ENCODE data around the gene KCNK3.
A peak's percentile ranks its signal among the peaks of the same experiment; 100 is the strongest.

The KCNK3 gene

GRCh38 chr2:26685989-26686839, 6.3 kb upstream of the KCNK3 start:
- Mint-ChIP-seq H3K27ac (no peak overlapping the region), H3K4me1 (ENCODE audit: low read depth in 2 of 2) (no peaks in the 10 kb centered on the region), H3K4me3 (no peak overlapping the region), H3K27me3 (peaks cover 56 to 91% of the 10 kb centered on the region in 2 donors), H3K9me3 (no peaks in the 10 kb centered on the region), H3K36me3 (ENCODE audit: insufficient read depth) (no peaks in the 10 kb centered on the region)
- ATAC-seq (replicated peaks): no peak
- no peak for DNase-seq

GRCh38 chr2:26687328-26687727, 5.2 kb upstream of the KCNK3 start:
- Mint-ChIP-seq H3K4me3 (no peak overlapping the region), H3K27me3 (peaks cover 57 to 95% of the 10 kb centered on the region in 2 donors), H3K9me3 (no peaks in the 10 kb centered on the region), H3K36me3 (ENCODE audit: insufficient read depth) (no peaks in the 10 kb centered on the region), H3K27ac (no peak overlapping the region), H3K4me1 (ENCODE audit: low read depth in 2 of 2) (peaks cover 0 to 2% of the 10 kb centered on the region in 2 donors)
- DNase-seq (no peak), ATAC-seq (replicated peaks) (no peak)

GRCh38 chr2:26687801-26688200, 4.7 kb upstream of the KCNK3 start:
- no peak for ATAC-seq (replicated peaks)
- peaks cover 0 to 2% of the 10 kb centered on the region in 2 donors for H3K4me1 Mint-ChIP-seq (ENCODE audit: low read depth in 2 of 2)

GRCh38 chr2:26691161-26691560, 1.4 kb upstream of the KCNK3 start:
- no peak overlapping the region for H3K27ac Mint-ChIP-seq
- DNase-seq: no peak
- peaks cover 69 to 95% of the 10 kb centered on the region in 2 donors for H3K27me3 Mint-ChIP-seq
- no peak overlapping the region for H3K4me3 Mint-ChIP-seq
- peaks cover 0 to 2% of the 10 kb centered on the region in 2 donors for H3K4me1 Mint-ChIP-seq (ENCODE audit: low read depth in 2 of 2)
- H3K9me3 Mint-ChIP-seq: no peaks in the 10 kb centered on the region
- no peaks in the 10 kb centered on the region for H3K36me3 Mint-ChIP-seq (ENCODE audit: insufficient read depth)
- no peak for ATAC-seq (replicated peaks)

More at GRCh38 chr2:26687801-26688200, 4.7 kb upstream of the KCNK3 start:
- Mint-ChIP-seq H3K4me3 (no peak overlapping the region), H3K9me3 (no peaks in the 10 kb centered on the region), H3K36me3 (ENCODE audit: insufficient read depth) (no peaks in the 10 kb centered on the region), H3K27ac (no peak overlapping the region), H3K27me3 (peaks cover 54 to 94% of the 10 kb centered on the region in 2 donors)
- no peak for DNase-seq

- Mint-ChIP-seq H3K36me3 (ENCODE audit: insufficient read depth) (no peaks in the 10 kb centered on the region), H3K4me3 (peak overlapping the region in 1 of 2 donors; percentile 39), H3K9me3 (no peaks in the 10 kb centered on the region), H3K27me3 (peaks cover 69 to 95% of the 10 kb centered on the region in 2 donors), H3K4me1 (ENCODE audit: low read depth in 2 of 2) (peaks cover 0 to 2% of the 10 kb centered on the region in 2 donors), H3K27ac (no peak overlapping the region)
- DNase-seq: no peak
- ATAC-seq (replicated peaks): no peak
Observed at GRCh38 chr2:26691881-26692278, 642 bp upstream of the KCNK3 start.

- no peaks in the 10 kb centered on the region for H3K36me3 Mint-ChIP-seq (ENCODE audit: insufficient read depth)
- H3K27me3 Mint-ChIP-seq: peaks cover 70 to 95% of the 10 kb centered on the region in 2 donors
- no peak overlapping the region for H3K4me3 Mint-ChIP-seq
Observed at GRCh38 chr2:26692897-26693849, 651 bp downstream of the KCNK3 start.

GRCh38 chr2:26694001-26694400, 1.5 kb downstream of the KCNK3 start:
- Mint-ChIP-seq H3K9me3 (no peaks in the 10 kb centered on the region), H3K4me3 (no peak overlapping the region), H3K27me3 (peaks cover 74 to 95% of the 10 kb centered on the region in 2 donors), H3K27ac (no peak overlapping the region), H3K4me1 (ENCODE audit: low read depth in 2 of 2) (peaks cover 0 to 2% of the 10 kb centered on the region in 2 donors), H3K36me3 (ENCODE audit: insufficient read depth) (no peaks in the 10 kb centered on the region)
- DNase-seq (no peak), ATAC-seq (replicated peaks) (no peak)

More at GRCh38 chr2:26692897-26693849, 651 bp downstream of the KCNK3 start:
- DNase-seq (no peak), ATAC-seq (replicated peaks) (peak; percentile 29)
- H3K4me1 Mint-ChIP-seq (ENCODE audit: low read depth in 2 of 2): peaks cover 0 to 2% of the 10 kb centered on the region in 2 donors
- H3K27ac Mint-ChIP-seq: no peak overlapping the region
- no peaks in the 10 kb centered on the region for H3K9me3 Mint-ChIP-seq

- DNase-seq (no peak), ATAC-seq (replicated peaks) (no peak)
- no peak overlapping the region for H3K4me3 Mint-ChIP-seq
- H3K27ac Mint-ChIP-seq: no peak overlapping the region
- H3K36me3 Mint-ChIP-seq (ENCODE audit: insufficient read depth): no peaks in the 10 kb centered on the region
- no peaks in the 10 kb centered on the region for H3K9me3 Mint-ChIP-seq
- peaks cover 69 to 92% of the 10 kb centered on the region in 2 donors for H3K27me3 Mint-ChIP-seq
- peaks cover 0 to 2% of the 10 kb centered on the region in 2 donors for H3K4me1 Mint-ChIP-seq (ENCODE audit: low read depth in 2 of 2)
Observed at GRCh38 chr2:26696351-26696816, 3.9 kb downstream of the KCNK3 start.

- Mint-ChIP-seq H3K4me3 (no peak overlapping the region), H3K36me3 (ENCODE audit: insufficient read depth) (no peaks in the 10 kb centered on the region), H3K9me3 (no peaks in the 10 kb centered on the region), H3K4me1 (ENCODE audit: low read depth in 2 of 2) (no peaks in the 10 kb centered on the region), H3K27me3 (peaks cover 63 to 84% of the 10 kb centered on the region in 2 donors), H3K27ac (no peak overlapping the region)
- DNase-seq: no peak
- no peak for ATAC-seq (replicated peaks)
Observed at GRCh38 chr2:26697425-26697824, 4.9 kb downstream of the KCNK3 start.

GRCh38 chr2:26699295-26699694, 6.8 kb downstream of the KCNK3 start:
- H3K4me3 Mint-ChIP-seq: no peak overlapping the region
- no peaks in the 10 kb centered on the region for H3K36me3 Mint-ChIP-seq (ENCODE audit: insufficient read depth)
- peaks cover 54 to 82% of the 10 kb centered on the region in 2 donors for H3K27me3 Mint-ChIP-seq
- ATAC-seq (replicated peaks) (no peak), DNase-seq (no peak)
- H3K27ac Mint-ChIP-seq: no peak overlapping the region
- no peaks in the 10 kb centered on the region for H3K9me3 Mint-ChIP-seq
- no peaks in the 10 kb centered on the region for H3K4me1 Mint-ChIP-seq (ENCODE audit: low read depth in 2 of 2)

- Mint-ChIP-seq H3K36me3 (ENCODE audit: insufficient read depth) (no peaks in the 10 kb centered on the region), H3K27me3 (peaks cover 52 to 82% of the 10 kb centered on the region in 2 donors), H3K9me3 (no peaks in the 10 kb centered on the region), H3K4me3 (no peak overlapping the region), H3K27ac (no peak overlapping the region), H3K4me1 (ENCODE audit: low read depth in 2 of 2) (no peaks in the 10 kb centered on the region)
- ATAC-seq (replicated peaks) (no peak), DNase-seq (no peak)
Observed at GRCh38 chr2:26700078-26700477, 7.6 kb downstream of the KCNK3 start.

- H3K27me3 Mint-ChIP-seq: peaks cover 53 to 81% of the 10 kb centered on the region in 2 donors
- no peak overlapping the region for H3K4me3 Mint-ChIP-seq
- H3K4me1 Mint-ChIP-seq (ENCODE audit: low read depth in 2 of 2): no peaks in the 10 kb centered on the region
- DNase-seq (no peak), ATAC-seq (replicated peaks) (no peak)
- H3K27ac Mint-ChIP-seq: no peak overlapping the region
- H3K36me3 Mint-ChIP-seq (ENCODE audit: insufficient read depth): no peaks in the 10 kb centered on the region
- no peaks in the 10 kb centered on the region for H3K9me3 Mint-ChIP-seq
Observed at GRCh38 chr2:26701596-26701995, 9.1 kb downstream of the KCNK3 start.

GRCh38 chr2:26702025-26702424, 9.5 kb downstream of the KCNK3 start:
- ATAC-seq (replicated peaks) (no peak), DNase-seq (no peak)
- Mint-ChIP-seq H3K9me3 (no peaks in the 10 kb centered on the region), H3K4me1 (ENCODE audit: low read depth in 2 of 2) (no peaks in the 10 kb centered on the region), H3K27me3 (peaks cover 49 to 81% of the 10 kb centered on the region in 2 donors), H3K4me3 (no peak overlapping the region), H3K36me3 (ENCODE audit: insufficient read depth) (no peaks in the 10 kb centered on the region), H3K27ac (no peak overlapping the region)

Data from effector memory CD8-positive, alpha-beta T cell (primary cell).